ENCODE measurements around the gene BRINP1.

Gene BRINP1

DNA sequence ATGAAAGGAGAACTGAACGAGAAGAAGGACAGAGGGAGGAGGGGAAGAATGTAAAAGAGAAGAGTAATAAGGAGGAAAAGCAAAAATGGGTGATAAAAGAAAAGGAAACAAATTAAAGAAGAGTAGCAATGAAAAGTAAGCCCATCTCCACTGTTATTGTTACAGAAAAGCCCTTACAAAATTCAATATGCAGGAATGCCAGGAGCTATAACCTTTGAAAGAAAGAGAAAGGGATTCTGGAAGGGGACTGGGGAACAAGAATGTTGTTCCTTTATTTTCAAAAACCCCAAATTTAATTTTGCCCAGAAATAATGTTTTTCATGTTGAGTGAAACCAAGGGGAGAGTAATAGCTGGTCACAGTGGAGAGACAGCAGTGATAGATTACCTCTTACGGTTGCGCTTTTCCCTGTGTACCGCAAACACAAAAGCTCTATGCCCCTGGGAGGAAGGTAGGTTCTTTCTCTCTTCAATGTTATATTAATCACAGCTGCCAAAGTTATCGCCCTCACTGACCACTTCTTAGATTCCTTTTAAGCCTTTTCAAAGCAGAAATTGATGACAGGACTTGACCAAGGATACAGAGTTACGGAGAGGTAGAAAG is 86.7 kb downstream of the BRINP1 start:
- DNase-seq (ENCODE audit: low read depth), result no peak

DNA sequence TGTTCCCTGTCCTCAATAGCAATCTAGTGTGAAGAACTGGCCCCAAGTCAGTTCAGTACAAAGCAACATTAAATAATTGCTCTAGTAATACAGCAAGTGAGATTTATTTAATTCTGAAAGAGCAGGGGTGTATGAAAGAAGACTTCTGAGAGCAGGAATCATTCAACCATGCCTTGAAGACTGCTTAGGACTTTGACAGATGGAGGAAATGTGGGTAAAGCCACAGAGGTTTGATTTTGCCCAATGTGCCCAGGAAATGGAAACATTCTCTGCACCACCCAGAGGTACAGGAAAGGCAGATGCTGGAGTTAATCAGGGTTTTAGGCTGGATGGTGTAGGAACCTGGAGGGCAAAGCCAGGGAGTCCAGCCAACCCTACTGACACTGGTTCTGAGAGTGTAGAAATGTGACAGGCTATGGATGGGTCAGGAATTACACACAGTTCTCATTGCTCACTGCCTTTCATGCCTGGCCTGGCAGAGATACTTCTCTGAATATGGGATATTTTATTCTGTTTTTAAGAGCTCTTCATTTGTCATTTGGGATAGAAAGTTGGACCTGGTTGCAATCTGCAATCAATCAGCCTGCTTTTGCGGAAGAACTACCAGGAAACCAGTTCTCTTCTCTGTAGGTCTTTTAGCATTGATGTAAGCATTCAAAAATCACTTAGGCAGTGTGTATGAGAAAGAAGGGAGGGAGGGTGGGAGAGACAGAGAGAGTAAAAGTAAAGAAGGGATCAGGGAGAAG is 88.3 kb downstream of the BRINP1 start:
- no peak for DNase-seq (ENCODE audit: low read depth)

- DNase-seq (ENCODE audit: low read depth), result no peak
These were observed 91.1 kb downstream of the BRINP1 start for GRCh38 chr9:119278171-119278570.

- no peak for DNase-seq (ENCODE audit: low read depth)
These were observed 95.1 kb downstream of the BRINP1 start for GRCh38 chr9:119273984-119274665.

DNA sequence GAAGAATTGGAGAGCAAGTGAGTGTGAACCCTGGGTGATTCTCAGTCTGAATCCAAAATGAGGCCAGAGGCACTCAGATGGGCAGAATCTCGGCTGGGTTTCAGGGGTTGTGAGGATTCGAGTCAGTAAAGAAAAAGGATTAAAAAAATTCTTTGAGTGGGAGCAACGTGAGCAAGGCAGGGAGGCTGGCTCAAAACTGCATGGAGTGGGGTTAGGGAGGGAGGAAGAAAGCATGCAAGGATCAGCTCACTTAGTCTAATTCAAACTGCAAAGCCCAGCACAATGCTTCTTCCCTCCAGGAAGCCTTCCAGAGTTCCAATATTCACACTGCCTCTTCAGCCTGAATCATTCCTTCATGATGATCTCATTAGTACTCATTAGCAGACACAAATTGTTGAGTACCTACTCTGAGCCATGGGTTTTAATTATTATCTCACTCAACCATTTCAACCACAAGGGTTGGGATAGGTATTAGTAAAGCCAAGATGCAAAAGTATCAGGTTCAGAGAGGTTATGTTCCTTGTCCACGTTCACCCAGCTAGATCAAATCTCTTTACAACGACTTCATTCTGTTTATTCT is 95.8 kb downstream of the BRINP1 start:
- DNase-seq (ENCODE audit: low read depth), result no peak

DNA sequence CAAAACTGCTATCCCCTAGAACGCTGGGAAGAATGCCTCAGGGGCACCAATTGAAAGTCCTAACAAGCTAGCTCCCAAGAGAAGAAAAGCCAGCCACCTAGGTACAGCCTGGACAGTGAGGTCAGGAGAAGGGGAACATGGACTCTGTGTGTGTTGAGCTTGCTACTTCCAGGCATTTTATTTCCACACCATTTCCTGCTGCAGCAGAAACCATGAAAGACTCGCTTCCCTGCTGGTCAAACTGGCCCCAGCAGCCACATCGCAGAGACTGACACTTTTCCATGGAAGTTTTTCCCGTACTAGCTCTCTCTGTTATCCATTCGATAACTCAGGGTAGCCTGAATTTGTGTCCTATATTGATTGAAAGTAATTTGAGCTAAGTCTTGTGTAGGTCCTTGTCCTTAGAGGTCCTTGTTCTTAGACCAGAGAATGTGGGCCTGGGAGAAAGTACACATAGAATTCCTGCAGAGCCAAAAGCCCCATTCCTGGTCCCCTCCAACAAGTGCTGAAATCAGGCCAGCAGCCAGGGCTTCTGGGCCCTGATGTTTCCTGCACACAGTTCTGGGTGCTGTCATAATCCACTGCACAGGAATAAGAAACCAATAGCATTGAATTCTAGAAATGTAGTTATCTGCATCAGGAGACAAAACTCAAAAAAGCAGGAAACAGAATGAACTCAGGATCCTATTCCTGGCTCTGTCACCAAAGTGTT is 96.6 kb downstream of the BRINP1 start:
- no peak for DNase-seq (ENCODE audit: low read depth)

DNA sequence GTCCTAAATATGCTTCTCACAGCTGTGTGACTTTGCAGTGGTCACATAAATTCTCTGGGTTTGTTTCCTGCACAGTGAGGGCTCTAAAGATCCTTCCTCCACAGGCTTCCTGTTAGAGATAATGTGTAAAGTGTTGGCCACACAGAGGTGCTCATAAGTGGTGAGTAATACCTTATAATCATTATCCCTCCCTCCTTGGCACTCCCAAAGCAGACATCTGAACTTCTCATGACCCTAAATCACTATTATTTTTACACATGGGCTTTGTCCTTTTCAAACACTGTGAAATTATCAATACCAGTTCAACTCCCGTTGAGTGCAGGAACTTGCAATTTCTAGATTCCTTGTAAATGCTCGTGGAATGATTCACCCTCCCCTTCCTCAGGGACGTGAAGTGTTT is 100.2 kb downstream of the BRINP1 start:
- no peak for DNase-seq (ENCODE audit: low read depth)

GRCh38 chr9:119264165-119264564 is 105.1 kb downstream of the BRINP1 start:
- no peak for DNase-seq (ENCODE audit: low read depth)

DNA sequence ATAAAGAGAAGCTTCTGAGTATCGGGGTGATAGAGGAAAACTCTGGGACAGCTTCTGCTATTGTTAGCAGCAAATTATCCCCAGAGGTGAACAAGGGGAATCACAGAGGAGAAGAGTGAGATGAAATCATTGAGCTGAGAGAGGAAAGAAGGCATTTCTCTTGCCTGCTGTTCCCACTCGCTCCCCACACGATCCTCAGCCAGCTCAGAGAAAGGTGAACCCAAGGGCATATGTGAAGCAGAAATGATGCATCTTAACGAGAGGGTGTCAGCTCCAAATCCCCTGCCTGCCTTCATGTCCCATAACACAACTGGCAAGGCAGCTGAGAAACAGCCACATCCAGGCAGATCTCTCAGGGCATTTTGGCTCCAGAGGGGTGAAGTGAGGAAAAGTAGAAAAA is 111.6 kb downstream of the BRINP1 start:
- no peak for DNase-seq (ENCODE audit: low read depth)

DNA sequence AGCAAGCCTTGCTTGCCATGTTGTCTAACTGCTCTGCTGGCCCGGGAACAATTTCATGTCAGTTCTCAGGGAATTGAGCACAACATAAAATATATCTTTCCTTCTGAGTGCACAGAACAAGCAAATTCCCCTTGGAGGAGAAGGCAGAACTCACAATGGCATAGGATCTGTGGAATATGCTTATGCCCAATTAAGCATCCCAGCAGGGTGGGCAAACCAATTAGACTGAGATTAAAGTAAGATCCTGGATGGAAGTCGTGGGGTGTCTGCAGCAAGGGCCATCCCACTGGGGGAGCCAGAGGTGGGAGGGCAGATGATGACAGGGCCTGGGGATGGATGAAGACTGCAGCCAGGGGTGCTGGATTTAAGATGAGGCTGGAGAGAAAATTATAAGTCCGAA is 114.1 kb downstream of the BRINP1 start:
- no peak for DNase-seq (ENCODE audit: low read depth)

GRCh38 chr9:119252671-119253299 is 116.5 kb downstream of the BRINP1 start:
- DNase-seq (ENCODE audit: low read depth), result no peak

DNA sequence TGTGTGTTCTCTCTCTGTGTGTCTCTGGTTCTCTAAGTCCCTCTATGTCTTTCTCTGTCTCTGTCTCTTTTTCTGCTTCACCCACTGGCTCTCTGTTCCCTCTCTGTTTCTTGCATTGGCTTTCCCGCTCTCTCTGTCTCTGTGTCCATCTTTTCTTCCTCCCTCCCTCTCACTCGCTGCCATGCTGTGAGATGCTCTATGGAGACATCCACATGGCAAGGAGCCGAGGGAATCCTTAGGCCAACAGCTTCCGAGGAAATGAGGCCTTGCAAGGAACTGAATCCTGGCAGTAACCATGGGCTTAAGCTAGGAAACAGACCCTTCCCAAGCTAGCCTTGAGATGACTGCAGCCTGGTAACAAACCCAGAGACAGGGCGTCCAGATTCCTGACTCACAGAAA is 117.3 kb downstream of the BRINP1 start:
- DNase-seq (ENCODE audit: low read depth), result no peak

GRCh38 chr9:119250730-119251129 is 118.5 kb downstream of the BRINP1 start:
- no peak for DNase-seq (ENCODE audit: low read depth)

DNA sequence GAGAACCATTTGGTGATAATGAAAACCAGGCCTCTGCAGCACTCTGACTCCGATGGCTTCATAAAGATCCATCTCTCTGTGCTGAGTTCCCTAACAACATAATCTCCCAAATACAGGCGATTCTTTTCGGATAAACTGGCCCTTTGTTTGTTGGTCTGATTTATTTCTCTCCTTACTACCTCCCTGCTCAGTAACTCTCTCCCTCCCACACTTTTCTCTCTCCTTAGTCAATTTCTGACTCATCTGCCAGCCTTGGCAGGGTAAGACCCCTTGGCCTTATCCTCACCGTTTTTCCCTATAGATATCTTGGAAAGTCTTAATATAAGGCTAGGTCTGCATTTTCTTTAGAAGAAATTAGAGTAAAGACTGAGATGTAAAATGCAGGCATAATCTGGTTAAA is 128.7 kb downstream of the BRINP1 start:
- no peak for DNase-seq (ENCODE audit: low read depth)

- no peak for DNase-seq (ENCODE audit: low read depth)
These were observed 134.6 kb downstream of the BRINP1 start for GRCh38 chr9:119234636-119235035.

- no peak for DNase-seq (ENCODE audit: low read depth)
These were observed 141.8 kb downstream of the BRINP1 start for GRCh38 chr9:119227422-119227821.

- no peak for DNase-seq (ENCODE audit: low read depth)
These were observed 144.8 kb downstream of the BRINP1 start for GRCh38 chr9:119224431-119224830.

DNA sequence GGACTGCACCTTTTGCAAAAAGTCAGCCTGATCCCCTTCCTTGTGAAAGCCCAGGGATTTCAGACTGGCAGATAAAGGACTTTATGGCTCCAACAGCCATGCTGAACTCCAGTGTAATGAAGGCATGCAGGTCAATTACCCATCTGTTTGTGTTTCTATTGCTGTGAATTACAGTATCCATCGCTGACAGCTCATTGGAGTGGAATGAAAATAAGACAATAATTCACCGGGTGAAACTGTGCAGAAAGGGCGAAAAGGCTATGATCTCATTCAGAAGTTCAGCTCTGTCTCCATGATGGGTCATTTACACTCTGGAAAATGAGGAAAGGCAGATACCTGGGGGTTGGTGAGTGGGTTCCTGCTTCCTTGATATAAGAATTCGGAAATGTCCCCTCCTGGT is 148.0 kb downstream of the BRINP1 start:
- no peak for DNase-seq (ENCODE audit: low read depth)

DNA sequence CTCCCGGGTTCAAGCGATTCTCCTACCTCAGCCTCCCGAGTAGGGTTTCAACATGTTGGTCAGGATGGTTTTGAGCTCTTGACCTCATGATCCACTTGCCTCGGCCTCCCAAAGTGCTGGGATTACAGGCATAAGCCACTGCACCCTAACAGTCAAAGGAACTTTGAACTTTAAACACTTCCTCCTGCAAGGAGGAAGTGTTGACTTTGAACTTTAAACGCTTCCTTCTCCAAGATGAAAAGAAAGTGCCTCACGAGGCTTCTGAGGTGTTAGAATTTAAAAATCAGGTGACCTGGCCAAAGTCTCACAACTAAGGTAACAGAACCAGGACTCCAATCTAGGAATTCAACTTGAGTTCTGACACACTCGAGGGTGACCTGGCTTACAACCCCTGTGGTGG is 150.9 kb downstream of the BRINP1 start:
- no peak for DNase-seq (ENCODE audit: low read depth)

DNA sequence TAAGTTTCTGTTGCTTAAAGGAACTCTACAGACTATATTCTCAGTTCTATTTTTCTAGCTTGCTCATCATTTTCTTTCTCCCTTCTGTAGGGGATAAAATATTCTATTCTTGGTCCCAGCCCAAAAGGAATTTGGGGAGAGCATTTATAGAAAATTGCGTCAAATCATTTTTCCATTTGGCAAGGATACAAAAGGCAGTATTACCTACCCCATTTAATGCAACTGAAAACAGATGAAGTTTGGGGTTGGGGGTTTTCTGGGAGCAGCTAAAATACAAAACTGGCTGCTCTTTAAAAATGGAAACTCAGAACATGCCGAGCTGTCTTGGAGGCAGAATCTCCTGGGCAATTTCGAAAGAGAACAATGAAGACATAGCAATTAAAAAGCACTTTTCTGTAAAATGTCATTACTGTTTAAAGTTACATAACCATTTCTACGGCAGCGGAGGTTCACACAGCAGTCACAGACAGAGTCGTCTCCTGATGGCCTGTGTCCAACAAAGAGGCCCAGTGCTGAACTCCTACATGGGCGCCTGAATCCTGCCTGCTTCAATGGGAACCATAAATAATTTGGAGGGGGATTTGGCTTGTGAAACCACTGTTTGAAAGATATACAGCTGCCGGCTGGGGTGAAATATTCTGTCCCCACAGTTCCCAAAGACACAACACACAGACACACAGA is 152.4 kb downstream of the BRINP1 start:
- no peak for DNase-seq (ENCODE audit: low read depth)

GRCh38 chr9:119215651-119216050 is 153.6 kb downstream of the BRINP1 start:
- DNase-seq (ENCODE audit: low read depth), result no peak
